Measurements from ENCODE around the gene RAB44.

RAB44 gene

DNA sequence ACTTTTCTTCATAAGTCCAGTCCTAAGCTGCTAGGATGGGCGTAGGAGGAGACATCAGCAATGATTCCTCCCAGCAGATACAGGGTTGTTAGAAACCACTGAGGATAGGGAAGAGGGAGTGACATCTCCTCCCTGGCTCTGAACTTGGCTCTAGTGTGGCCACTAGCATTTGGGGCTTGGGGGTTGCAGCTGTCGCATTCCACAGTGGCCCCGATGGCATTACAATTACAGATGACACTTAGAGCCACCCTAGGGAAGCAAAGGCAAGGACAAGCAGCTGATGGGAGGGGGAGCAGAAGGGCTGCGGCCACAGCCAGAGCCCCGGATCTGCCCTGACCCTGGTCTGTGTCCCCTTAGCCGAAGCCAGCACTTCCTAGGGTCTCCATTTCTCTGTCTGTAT, 28.6 kb upstream of the RAB44 start:
- no peak overlapping the region for H3K27ac ChIP-seq
- TF ChIP-seq ZFX (IDR thresholded peaks at IDR 0.05; ENCODE audit: borderline replicate concordance), result no peak

DNA sequence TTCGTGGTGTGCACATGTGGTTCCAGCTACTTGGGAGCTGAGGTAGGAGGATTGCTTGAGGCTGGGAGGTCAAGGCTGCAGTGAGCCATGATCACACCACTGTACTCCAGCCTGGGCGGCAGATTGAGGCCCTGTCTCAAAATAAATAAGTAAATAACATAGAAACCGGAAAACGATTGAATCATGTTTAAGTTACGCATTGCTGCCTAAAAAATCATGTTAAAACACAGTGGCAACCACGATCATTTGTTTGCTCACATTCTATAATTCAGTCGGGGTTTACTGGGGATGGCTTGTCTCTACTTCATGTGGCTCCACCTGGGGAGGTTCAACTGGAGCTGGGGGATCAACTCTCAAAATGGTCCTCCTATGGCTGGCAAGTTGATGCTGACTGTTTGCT, 27.4 kb upstream of the RAB44 start:
- no peak overlapping the region for H3K27ac ChIP-seq
- TF ChIP-seq ZFX (IDR thresholded peaks at IDR 0.05; ENCODE audit: borderline replicate concordance) (no peak), CTCF (IDR thresholded peaks at IDR 0.05) (no peak)

- no peak overlapping the region for H3K27ac ChIP-seq
- TF ChIP-seq ZFX (IDR thresholded peaks at IDR 0.05; ENCODE audit: borderline replicate concordance) (no peak), CTCF (IDR thresholded peaks at IDR 0.05) (no peak)
Observed at GRCh38 chr6:36671687-36672375, 25.8 kb upstream of the RAB44 start.

- H3K27ac ChIP-seq, result no peak overlapping the region
- no peak for TF ChIP-seq CTCF (IDR thresholded peaks at IDR 0.05)
- no peak for TF ChIP-seq ZFX (IDR thresholded peaks at IDR 0.05; ENCODE audit: borderline replicate concordance)
Observed at GRCh38 chr6:36673882-36674281, 23.7 kb upstream of the RAB44 start.

- H3K27ac ChIP-seq, result no peak overlapping the region
- TF ChIP-seq ZFX (IDR thresholded peaks at IDR 0.05; ENCODE audit: borderline replicate concordance), result no peak
- no peak for TF ChIP-seq CTCF (IDR thresholded peaks at IDR 0.05)
Observed at GRCh38 chr6:36674942-36675341, 22.7 kb upstream of the RAB44 start.

GRCh38 chr6:36676141-36677058, 21.2 kb upstream of the RAB44 start:
- TF ChIP-seq ZFX (IDR thresholded peaks at IDR 0.05; ENCODE audit: borderline replicate concordance) (no peak), CTCF (IDR thresholded peaks at IDR 0.05) (no peak)
- peak overlapping the region; percentile 88 for H3K27ac ChIP-seq

DNA sequence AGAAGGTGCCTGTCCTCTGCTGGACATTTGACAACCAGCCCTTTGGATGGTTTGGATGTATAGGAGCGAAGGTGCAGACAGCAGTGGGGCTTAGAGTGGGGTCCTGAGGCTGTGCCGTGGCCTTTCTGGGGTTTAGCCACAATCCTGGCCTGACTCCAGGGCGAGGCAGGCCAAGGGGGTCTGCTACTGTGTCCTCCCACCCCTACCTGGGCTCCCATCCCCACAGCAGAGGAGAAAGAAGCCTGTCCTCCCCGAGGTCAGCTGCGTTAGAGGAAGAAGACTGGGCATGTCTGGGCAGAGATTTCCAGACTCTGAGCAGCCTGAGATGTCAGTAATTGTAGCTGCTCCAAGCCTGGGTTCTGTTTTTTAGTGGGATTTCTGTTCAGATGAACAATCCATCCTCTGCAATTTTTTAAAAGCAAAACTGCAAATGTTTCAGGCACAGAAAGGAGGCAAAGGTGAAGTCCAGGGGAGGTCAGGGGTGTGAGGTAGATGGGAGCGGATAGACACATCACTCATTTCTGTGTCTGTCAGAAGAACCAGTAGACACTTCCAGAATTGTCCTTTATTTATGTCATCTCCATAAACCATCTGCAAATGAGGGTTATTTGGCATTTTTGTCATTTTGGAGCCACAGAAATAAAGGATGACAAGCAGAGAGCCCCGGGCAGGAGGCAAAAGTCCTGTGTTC, 20.4 kb upstream of the RAB44 start:
- peak overlapping the region; percentile 88 for H3K27ac ChIP-seq
- TF ChIP-seq ZFX (IDR thresholded peaks at IDR 0.05; ENCODE audit: borderline replicate concordance) (no peak), CTCF (IDR thresholded peaks at IDR 0.05) (no peak)
